K562 (cell line): Measurements from ENCODE around the gene MAGI1. TPM values are rescaled to one million over a fixed set of nuclear protein-coding genes. Genes with fewer than 3 reads are reported as not detected.

Experiments used
- EGR1 ChIP-seq: fragments of 450-650 bp; conservative IDR thresholded peaks from 2 replicates; pipeline ENCODE4 v1.6.1; 2017; ENCODE audit warnings: mild to moderate bottlenecking
- ERF ChIP-seq: fragments of 450-650 bp; formaldehyde crosslinking; IDR thresholded peaks from 2 replicates; pipeline ENCODE4 v1.4.0; 2020; ENCODE audit warnings: mild to moderate bottlenecking, mixed read lengths
- KDM5B ChIP-seq: fragments of 200-600 bp; sonication (generic); IDR thresholded peaks from 2 replicates; pipeline ENCODE4 v1.6.1; 2012; ENCODE audit warnings: low read depth, mild to moderate bottlenecking, moderate library complexity, low read length, control low read depth, inconsistent platforms; ENCODE audit not compliant: insufficient replicate concordance
- TSC22D4 ChIP-seq: fragments of 450-650 bp; IDR thresholded peaks from 2 replicates; pipeline ENCODE4 v1.6.1; 2016; ENCODE audit warnings: missing genetic modification characterization, missing biosample characterization, control low read depth
- polyA plus RNA-seq, 8 experiments: library from polyadenylated mRNA; depleted of rRNA in 4 of 8; stranded (reverse) in 5 of 8; unstranded in 3 of 8; fragments of >200 nt; fragmentation: Nextera tagmentation in 2 of 8; fragmentation: Illumina TruSeq in 1 of 8; extraction: Ambion mirVana in 2 of 8; extraction: Trizol in 1 of 8; gene quantifications; 2 replicates each; pipeline versions ENCODE4 v1.2.1 to v1.2.3, GENCODE V29; 2011 to 2014; ENCODE audit warnings: inconsistent platforms in 1 of 8, missing spikeins in 1 of 8
- total RNA-seq, 7 experiments: library from RNA; depleted of rRNA in 6 of 7; stranded (reverse); fragments of >200 nt in 6 of 7; fragmentation: Illumina TruSeq in 2 of 7; extraction: Trizol in 2 of 7; gene quantifications; 2 replicates each; pipeline versions ENCODE4 v1.2.1 to v1.2.3, GENCODE V29; 2011 to 2021; ENCODE audit warnings: low replicate concordance in 1 of 7
- TF ChIP-seq, protein P1 (sequence below): sonication (generic); formaldehyde crosslinking; IDR thresholded peaks from 2 replicates; pipeline ENCODE4 v1.8.1; 2023; ENCODE audit warnings: missing genetic modification reagents, mild to moderate bottlenecking, borderline replicate concordance

Gene MAGI1
- total and polyA plus RNA-seq, 9 of the 15 experiments (the other 6 are each of a cell fraction or from before 2014, with no cell fraction given), result 7.8 to 59.4 (median 43.2) TPM

DNA sequence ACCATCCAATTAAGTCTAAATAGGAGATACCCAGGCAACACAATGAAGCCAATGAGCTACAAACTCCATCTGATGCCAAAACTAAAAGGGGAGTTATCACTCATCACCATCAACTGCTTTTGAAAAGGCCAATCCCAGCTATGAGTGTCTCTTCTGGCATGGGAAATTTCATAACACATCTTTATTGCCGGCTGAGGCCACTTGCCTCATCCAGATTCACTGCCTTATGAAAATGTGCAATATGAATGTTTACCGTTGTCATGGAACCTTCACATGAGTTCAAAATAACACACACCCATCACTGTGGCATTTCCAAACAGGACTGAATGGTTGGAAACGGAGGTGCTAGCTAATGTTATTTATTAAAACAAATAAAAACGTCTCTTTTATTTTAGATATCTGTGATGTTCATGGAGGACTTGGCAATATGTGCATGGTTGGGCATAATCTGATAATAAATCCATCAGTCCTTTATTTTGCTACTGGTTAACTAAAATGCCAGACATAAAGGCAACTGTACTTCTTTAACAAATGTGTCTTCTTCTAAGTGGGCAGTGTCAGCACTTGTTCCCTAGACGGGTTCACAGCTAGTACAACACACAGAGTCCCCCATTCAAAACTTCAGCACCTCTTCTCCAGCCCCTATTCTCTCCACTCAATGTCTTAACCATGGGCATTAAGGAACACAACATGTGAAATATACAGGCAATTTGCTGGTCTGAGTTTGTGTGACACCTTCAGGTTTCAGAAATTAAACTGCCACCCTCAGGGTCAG lies 143.9 kb downstream of the MAGI1 start (continued):
- TF ChIP-seq, protein P1, sequence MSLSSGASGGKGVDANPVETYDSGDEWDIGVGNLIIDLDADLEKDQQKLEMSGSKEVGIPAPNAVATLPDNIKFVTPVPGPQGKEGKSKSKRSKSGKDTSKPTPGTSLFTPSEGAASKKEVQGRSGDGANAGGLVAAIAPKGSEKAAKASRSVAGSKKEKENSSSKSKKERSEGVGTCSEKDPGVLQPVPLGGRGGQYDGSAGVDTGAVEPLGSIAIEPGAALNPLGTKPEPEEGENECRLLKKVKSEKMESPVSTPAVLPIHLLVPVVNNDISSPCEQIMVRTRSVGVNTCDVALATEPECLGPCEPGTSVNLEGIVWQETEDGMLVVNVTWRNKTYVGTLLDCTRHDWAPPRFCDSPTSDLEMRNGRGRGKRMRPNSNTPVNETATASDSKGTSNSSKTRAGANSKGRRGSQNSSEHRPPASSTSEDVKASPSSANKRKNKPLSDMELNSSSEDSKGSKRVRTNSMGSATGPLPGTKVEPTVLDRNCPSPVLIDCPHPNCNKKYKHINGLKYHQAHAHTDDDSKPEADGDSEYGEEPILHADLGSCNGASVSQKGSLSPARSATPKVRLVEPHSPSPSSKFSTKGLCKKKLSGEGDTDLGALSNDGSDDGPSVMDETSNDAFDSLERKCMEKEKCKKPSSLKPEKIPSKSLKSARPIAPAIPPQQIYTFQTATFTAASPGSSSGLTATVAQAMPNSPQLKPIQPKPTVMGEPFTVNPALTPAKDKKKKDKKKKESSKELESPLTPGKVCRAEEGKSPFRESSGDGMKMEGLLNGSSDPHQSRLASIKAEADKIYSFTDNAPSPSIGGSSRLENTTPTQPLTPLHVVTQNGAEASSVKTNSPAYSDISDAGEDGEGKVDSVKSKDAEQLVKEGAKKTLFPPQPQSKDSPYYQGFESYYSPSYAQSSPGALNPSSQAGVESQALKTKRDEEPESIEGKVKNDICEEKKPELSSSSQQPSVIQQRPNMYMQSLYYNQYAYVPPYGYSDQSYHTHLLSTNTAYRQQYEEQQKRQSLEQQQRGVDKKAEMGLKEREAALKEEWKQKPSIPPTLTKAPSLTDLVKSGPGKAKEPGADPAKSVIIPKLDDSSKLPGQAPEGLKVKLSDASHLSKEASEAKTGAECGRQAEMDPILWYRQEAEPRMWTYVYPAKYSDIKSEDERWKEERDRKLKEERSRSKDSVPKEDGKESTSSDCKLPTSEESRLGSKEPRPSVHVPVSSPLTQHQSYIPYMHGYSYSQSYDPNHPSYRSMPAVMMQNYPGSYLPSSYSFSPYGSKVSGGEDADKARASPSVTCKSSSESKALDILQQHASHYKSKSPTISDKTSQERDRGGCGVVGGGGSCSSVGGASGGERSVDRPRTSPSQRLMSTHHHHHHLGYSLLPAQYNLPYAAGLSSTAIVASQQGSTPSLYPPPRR (CRISPR knock-in tag), result no peak
- TF ChIP-seq ERF (CRISPR knock-in tag) (no peak), KDM5B (no peak), TSC22D4 (tag) (no peak), EGR1 (no peak)
- TF ChIP-seq, all 486 proteins: peak for 0
